MM.1S (cell line): ENCODE measurements around the gene MAGI2.

Experiments used
- DNase-seq: peaks from one replicate; pipeline ENCODE4 v3.0.0-alpha.2; 2015
- H2AFZ ChIP-seq: fragments of 300-600 bp; sonication (generic); 2 replicates; pipeline ENCODE4 v1.6.0; 2016; ENCODE audit warnings: antibody characterized with exemption, low read length
- H3F3A ChIP-seq: fragments of 300-600 bp; sonication (generic); 2 replicates; pipeline ENCODE4 v1.6.1; 2016; ENCODE audit warnings: mild to moderate bottlenecking, antibody characterized with exemption, low read length, moderate library complexity, mixed read lengths; ENCODE audit not compliant: insufficient read depth
- H3K27ac ChIP-seq: fragments of 300-600 bp; sonication (generic); 2 replicates; pipeline ENCODE4 v1.5.1; 2016; ENCODE audit warnings: mild to moderate bottlenecking, low read length
- H3K27me3 ChIP-seq: fragments of 300-600 bp; sonication (generic); replicated peaks from 2 replicates; pipeline ENCODE4 v1.6.0; 2016; ENCODE audit warnings: low read length; ENCODE audit not compliant: insufficient read depth
- H3K36me3 ChIP-seq: fragments of 300-600 bp; sonication (generic); replicated peaks from 2 replicates; pipeline ENCODE4 v1.6.1; 2016; ENCODE audit warnings: mild to moderate bottlenecking, low read length, mixed read lengths; ENCODE audit not compliant: insufficient read depth
- H3K4me1 ChIP-seq: fragments of 300-600 bp; sonication (generic); 2 replicates; pipeline ENCODE4 v1.6.1; 2016; ENCODE audit warnings: low read length, mixed read lengths
- H3K4me2 ChIP-seq: fragments of 300-600 bp; sonication (generic); 2 replicates; pipeline ENCODE4 v1.6.0; 2016; ENCODE audit warnings: low read depth, low read length
- H3K4me3 ChIP-seq: fragments of 300-600 bp; sonication (generic); 2 replicates; pipeline ENCODE4 v1.5.1; 2016; ENCODE audit warnings: low read length, mixed read lengths
- H3K79me2 ChIP-seq: fragments of 300-600 bp; sonication (generic); 2 replicates; pipeline ENCODE4 v1.6.1; 2016; ENCODE audit warnings: mixed run types, low read length, mixed read lengths
- H3K9ac ChIP-seq: fragments of 300-600 bp; sonication (generic); 2 replicates; pipeline ENCODE4 v1.6.1; 2016; ENCODE audit warnings: low read length, mixed read lengths
- H3K9me2 ChIP-seq: fragments of 300-600 bp; sonication (generic); replicated peaks from 2 replicates; pipeline ENCODE4 v1.6.1; 2016; ENCODE audit warnings: mild to moderate bottlenecking, low read length, mixed read lengths; ENCODE audit not compliant: insufficient read depth
- H3K9me3 ChIP-seq: fragments of 300-600 bp; sonication (generic); replicated peaks from 2 replicates; pipeline ENCODE4 v1.6.1; 2016; ENCODE audit warnings: mild to moderate bottlenecking, low read length, mixed read lengths; ENCODE audit not compliant: insufficient read depth
- H4K20me1 ChIP-seq: fragments of 300-600 bp; sonication (generic); 2 replicates; pipeline ENCODE4 v1.6.1; 2016; ENCODE audit warnings: mild to moderate bottlenecking, low read length, moderate library complexity, mixed read lengths; ENCODE audit not compliant: insufficient read depth
- EZH2 ChIP-seq: fragments of 300-600 bp; sonication (generic); optimal IDR thresholded peaks from 2 replicates; pipeline ENCODE3; 2017; ENCODE audit warnings: low read depth, mild to moderate bottlenecking, antibody characterized with exemption, low read length, mixed read lengths
- EZH2phosphoT487 ChIP-seq: fragments of 300-600 bp; sonication (generic); IDR thresholded peaks from 2 replicates; pipeline ENCODE4 v1.6.1; 2018; ENCODE audit warnings: antibody characterized with exemption, low read length
- TF ChIP-seq, protein P1 (sequence below): fragments of 300-600 bp; sonication (generic); IDR thresholded peaks from 2 replicates; pipeline ENCODE4 v1.5.1; 2016; ENCODE audit warnings: antibody characterized with exemption, low read length, mixed read lengths

Gene MAGI2

DNA sequence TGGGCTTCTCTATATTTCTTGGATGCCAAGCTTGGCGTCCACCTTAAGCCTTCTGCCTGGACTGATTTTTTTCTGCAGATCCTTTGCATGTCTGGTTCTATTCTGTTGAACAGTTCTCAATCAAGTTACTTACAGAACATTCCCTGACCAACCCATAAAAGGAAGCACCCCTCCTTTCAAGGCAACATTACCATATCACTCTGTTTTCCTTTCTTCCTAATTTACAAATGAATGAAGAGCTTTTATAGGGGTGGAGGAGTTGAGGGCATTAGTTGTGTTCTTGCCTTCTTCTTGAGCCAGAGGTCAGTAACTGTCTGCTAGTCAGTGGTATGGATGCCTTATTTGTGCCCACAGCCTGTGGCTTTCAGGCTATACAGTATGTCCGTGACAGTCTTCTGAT is 1293.9 kb downstream of the MAGI2 start:
- Histone ChIP-seq H4K20me1 (no peaks in the 10 kb centered on the region), H3F3A (no peaks in the 10 kb centered on the region), H3K9me3 (no peaks in the 10 kb centered on the region), H3K9me2 (no peaks in the 10 kb centered on the region), H3K27ac (no peak overlapping the region), H3K79me2 (no peaks in the 10 kb centered on the region), H3K27me3 (no peaks in the 10 kb centered on the region), H3K4me1 (no peaks in the 10 kb centered on the region), H3K4me3 (no peak overlapping the region), H3K36me3 (no peaks in the 10 kb centered on the region), H3K9ac (no peak overlapping the region), H2AFZ (no peak overlapping the region), H3K4me2 (no peak overlapping the region)
- no peak for DNase-seq
- no peak for TF ChIP-seq EZH2
- no peak for TF ChIP-seq EZH2phosphoT487
- TF ChIP-seq, protein P1, sequence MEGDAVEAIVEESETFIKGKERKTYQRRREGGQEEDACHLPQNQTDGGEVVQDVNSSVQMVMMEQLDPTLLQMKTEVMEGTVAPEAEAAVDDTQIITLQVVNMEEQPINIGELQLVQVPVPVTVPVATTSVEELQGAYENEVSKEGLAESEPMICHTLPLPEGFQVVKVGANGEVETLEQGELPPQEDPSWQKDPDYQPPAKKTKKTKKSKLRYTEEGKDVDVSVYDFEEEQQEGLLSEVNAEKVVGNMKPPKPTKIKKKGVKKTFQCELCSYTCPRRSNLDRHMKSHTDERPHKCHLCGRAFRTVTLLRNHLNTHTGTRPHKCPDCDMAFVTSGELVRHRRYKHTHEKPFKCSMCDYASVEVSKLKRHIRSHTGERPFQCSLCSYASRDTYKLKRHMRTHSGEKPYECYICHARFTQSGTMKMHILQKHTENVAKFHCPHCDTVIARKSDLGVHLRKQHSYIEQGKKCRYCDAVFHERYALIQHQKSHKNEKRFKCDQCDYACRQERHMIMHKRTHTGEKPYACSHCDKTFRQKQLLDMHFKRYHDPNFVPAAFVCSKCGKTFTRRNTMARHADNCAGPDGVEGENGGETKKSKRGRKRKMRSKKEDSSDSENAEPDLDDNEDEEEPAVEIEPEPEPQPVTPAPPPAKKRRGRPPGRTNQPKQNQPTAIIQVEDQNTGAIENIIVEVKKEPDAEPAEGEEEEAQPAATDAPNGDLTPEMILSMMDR = no peak

DNA sequence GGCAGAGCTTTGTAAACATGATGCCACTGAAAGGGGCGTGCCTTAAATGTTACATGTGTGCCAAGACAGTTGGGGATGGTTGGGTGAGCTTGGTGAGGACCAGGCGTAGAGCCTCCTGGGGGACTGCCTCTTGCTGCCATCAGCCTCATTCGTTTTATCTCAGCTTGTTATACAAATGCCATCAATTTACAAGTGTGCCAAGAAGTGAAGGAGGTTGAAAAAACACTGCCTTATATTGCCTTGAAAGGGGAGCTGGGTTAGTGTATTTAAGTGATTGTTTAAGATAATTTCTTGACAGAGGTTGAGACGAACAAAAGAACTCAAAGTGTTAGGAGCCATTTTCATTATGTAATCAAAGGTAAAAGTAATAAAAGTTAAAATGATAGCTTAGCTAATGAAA is 1300.2 kb downstream of the MAGI2 start:
- Histone ChIP-seq H3K9me2 (no peaks in the 10 kb centered on the region), H3K36me3 (no peaks in the 10 kb centered on the region), H3F3A (no peaks in the 10 kb centered on the region), H3K9me3 (no peaks in the 10 kb centered on the region), H3K4me1 (no peaks in the 10 kb centered on the region), H3K4me2 (no peak overlapping the region), H3K4me3 (no peak overlapping the region), H3K9ac (no peak overlapping the region), H4K20me1 (no peaks in the 10 kb centered on the region), H3K27me3 (no peaks in the 10 kb centered on the region), H3K27ac (no peak overlapping the region), H2AFZ (no peak overlapping the region), H3K79me2 (no peaks in the 10 kb centered on the region)
- TF ChIP-seq, protein P1 = no peak
- TF ChIP-seq EZH2 (no peak), EZH2phosphoT487 (no peak)
- DNase-seq = no peak

DNA sequence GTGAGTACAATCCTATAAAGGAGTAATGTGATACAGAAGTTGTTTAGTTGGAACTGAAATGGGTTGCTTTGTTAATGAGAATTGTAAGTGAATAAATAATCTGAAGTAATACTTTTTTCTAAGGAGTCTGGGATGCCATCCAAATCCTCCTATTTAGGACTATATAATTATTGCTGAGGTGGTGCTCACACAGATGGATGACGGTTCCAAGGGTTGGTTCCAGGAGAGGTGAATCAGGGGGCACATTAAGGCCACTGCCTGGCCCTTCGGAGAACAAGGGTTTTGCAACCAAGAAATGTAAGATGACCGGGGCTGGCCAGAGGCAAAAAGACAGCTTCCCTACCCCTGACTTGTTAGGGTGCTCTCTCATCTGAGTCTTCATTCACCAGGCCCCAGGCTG is 1302.2 kb downstream of the MAGI2 start:
- Histone ChIP-seq H4K20me1 (no peaks in the 10 kb centered on the region), H3K9me2 (no peaks in the 10 kb centered on the region), H3K4me2 (no peak overlapping the region), H3K9ac (no peak overlapping the region), H3K79me2 (no peaks in the 10 kb centered on the region), H3F3A (no peaks in the 10 kb centered on the region), H3K4me3 (no peak overlapping the region), H3K4me1 (no peaks in the 10 kb centered on the region), H3K27ac (no peak overlapping the region), H2AFZ (no peak overlapping the region), H3K9me3 (no peaks in the 10 kb centered on the region), H3K36me3 (no peaks in the 10 kb centered on the region), H3K27me3 (no peaks in the 10 kb centered on the region)
- DNase-seq = no peak
- TF ChIP-seq, protein P1 = no peak
- TF ChIP-seq EZH2 = no peak
- no peak for TF ChIP-seq EZH2phosphoT487
